Measurements from ENCODE around the gene PURA. TPM values are rescaled to one million over a fixed set of nuclear protein-coding genes. Genes with fewer than 3 reads are reported as not detected.

The PURA gene
- total and polyA plus RNA-seq, 2 of the 4 experiments (the other 2 are of a cell fraction): 3.8 to 5.6 TPM

DNA sequence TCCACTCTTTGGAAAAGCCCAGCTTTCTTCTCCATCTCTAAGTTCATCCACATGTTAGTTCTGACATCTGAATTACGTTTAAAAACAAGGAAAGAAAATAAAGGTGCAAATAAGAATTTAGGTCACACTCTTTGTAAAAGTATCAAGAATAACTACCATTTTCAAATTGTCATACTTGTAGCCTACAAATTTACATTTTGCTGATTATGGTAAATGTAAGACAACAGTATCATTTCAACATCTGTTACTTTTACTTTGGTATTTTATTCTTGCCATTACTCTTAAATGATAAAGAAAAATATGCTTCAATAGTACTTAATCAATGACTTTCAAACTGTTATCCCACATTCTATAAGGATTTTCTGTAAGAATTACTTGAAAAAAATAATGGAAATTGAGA is 9.8 kb upstream of the PURA start:
- H3K9me3 ChIP-seq (ENCODE audit: control insufficient read depth, insufficient read depth, low read length): no peaks in the 10 kb centered on the region

More for the DNA sequence above, 9.8 kb upstream of the PURA start:
- Histone ChIP-seq H3K18ac (ENCODE audit: low read depth, low read length) (no peak overlapping the region), H2AK5ac (ENCODE audit: low read depth, low read length) (no peak overlapping the region), H3K27ac (ENCODE audit: insufficient read depth, low read length) (no peak overlapping the region), H2BK20ac (ENCODE audit: low read depth, low read length) (no peak overlapping the region), H2AK9ac (replicated peaks; ENCODE audit: low read depth, low read length, poor library complexity) (no peak overlapping the region), H3K27me3 (ENCODE audit: control insufficient read depth, insufficient read depth, low read length) (peaks cover 8% of the 10 kb centered on the region), H2BK5ac (ENCODE audit: low read depth, low read length, poor library complexity, severe bottlenecking) (no peak overlapping the region), H3K9ac (ENCODE audit: low read depth, low read length) (no peak overlapping the region), H2BK15ac (ENCODE audit: low read depth, low read length) (no peak overlapping the region), H3K36me3 (ENCODE audit: control insufficient read depth, insufficient read depth, low read length) (no peaks in the 10 kb centered on the region), H4K8ac (ENCODE audit: low read depth in 2 of 2, low read length in 2 of 2) (no peak overlapping the region), H3K9me1 (ENCODE audit: insufficient read depth, low read length) (no peaks in the 10 kb centered on the region), H3K4me2 (ENCODE audit: low read depth, low read length) (no peak overlapping the region), H4K20me1 (ENCODE audit: insufficient read depth, low read length) (0 out of 2 replicates have a peak, but pooled peaks cover 3% of the 10 kb centered on the region), H3K79me1 (ENCODE audit: low read depth in 1 of 2, low read length in 2 of 2) (peaks cover 1 to 16% of the 10 kb centered on the region in 2 experiments; a peak in 3 of 4 replicates), H4K5ac (ENCODE audit: low read depth, low read length) (no peak overlapping the region), H3K4ac (ENCODE audit: low read depth, low read length) (no peak overlapping the region), H3K23ac (ENCODE audit: low read depth, low read length) (no peak overlapping the region), H3K56ac (ENCODE audit: extremely low read depth, insufficient read depth, low read length) (no peak overlapping the region), H4K91ac (ENCODE audit: insufficient read depth, low read depth, low read length) (no peak overlapping the region), H3K4me3 (ENCODE audit: insufficient read depth, low read depth, low read length) (no peak overlapping the region), H3K14ac (replicated peaks; ENCODE audit: low read depth, low read length) (no peak overlapping the region), H2BK120ac (ENCODE audit: low read depth, low read length) (no peak overlapping the region), H3K4me1 (ENCODE audit: control insufficient read depth, insufficient read depth, low read length) (peaks cover 4% of the 10 kb centered on the region), H2AFZ (replicated peaks; ENCODE audit: low read length, poor library complexity) (no peak overlapping the region)
- ChIA-PET POLR2A (ENCODE audit: unreplicated experiment) (no interaction called here), CTCF (no interaction called here)
- no TSS peak for BruUV-seq (replicated peaks)
- DNase-seq: no peak
- in situ Hi-C loops (cut with MboI; ENCODE audit: low sequenced_read_pairs) (loop anchor here (25.0 kb wide), 1 partner anchor 467 kb away; the partner anchor contains the start of gene CXXC5), intact Hi-C loops (cut with micrococcal nuclease) (loop anchor here (2.0 kb wide), 1 partner anchor 19 kb away; no protein-coding TSS in a partner anchor), dilution Hi-C loops (cut with HindIII; ENCODE audit: low sequenced_read_pairs, unreplicated experiment) (no loop called here)
- ATAC-seq (ENCODE audit: low read depth): no peak
- WGBS, 2 experiments (ENCODE audit: extremely low coverage in 2 of 2, insufficient read length in 1 of 2): no CpG with 5 or more reads among the region's 1 CpG
- TF ChIP-seq MXI1 (IDR thresholded peaks at IDR 0.05; ENCODE audit: borderline replicate concordance, low read depth, low read length): no peak
- peak; percentile 43 for TF ChIP-seq MAFK (IDR thresholded peaks at IDR 0.05; ENCODE audit: low read depth, low read length)
